ENCODE results near the gene RFX3.

DNA sequence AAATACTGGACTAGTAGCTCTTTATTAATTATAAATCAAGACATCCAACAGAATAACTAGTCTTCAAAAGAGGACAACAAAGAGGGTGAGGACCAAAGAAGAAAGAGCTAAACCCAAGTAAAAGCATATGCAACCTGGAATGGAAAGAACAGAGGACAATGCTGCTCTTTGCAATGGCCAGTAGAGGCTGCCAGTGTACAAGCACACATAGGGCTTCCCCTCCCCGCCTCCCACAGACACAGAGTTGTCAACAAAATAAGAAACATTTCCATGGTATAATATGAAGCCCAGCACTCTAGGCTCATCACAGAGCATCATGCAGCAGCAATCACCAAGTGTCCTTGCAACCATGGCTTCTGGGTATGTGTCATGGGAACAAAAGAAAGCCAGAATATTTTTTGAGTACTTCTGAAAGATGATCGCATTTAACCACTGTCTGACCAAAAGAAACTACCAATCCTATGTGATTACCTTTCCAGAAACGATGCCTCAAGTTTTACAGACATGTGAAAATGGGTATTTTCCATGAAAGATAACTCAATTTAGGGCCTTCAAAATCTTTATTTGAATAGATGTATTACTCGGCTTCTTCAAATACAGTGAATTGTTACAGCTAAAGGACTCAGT is 58.1 kb downstream of the RFX3 start:
- TF ChIP-seq, protein P1, sequence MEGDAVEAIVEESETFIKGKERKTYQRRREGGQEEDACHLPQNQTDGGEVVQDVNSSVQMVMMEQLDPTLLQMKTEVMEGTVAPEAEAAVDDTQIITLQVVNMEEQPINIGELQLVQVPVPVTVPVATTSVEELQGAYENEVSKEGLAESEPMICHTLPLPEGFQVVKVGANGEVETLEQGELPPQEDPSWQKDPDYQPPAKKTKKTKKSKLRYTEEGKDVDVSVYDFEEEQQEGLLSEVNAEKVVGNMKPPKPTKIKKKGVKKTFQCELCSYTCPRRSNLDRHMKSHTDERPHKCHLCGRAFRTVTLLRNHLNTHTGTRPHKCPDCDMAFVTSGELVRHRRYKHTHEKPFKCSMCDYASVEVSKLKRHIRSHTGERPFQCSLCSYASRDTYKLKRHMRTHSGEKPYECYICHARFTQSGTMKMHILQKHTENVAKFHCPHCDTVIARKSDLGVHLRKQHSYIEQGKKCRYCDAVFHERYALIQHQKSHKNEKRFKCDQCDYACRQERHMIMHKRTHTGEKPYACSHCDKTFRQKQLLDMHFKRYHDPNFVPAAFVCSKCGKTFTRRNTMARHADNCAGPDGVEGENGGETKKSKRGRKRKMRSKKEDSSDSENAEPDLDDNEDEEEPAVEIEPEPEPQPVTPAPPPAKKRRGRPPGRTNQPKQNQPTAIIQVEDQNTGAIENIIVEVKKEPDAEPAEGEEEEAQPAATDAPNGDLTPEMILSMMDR (IDR thresholded peaks at IDR 0.05; ENCODE audit: low read depth, low read length, missing input control): peak; percentile 69
- peak; percentile 94 to 95 for TF ChIP-seq RAD21 (IDR thresholded peaks at IDR 0.05)
- no peak for TF ChIP-seq REST (IDR thresholded peaks at IDR 0.05)
- TF ChIP-seq, protein P2, sequence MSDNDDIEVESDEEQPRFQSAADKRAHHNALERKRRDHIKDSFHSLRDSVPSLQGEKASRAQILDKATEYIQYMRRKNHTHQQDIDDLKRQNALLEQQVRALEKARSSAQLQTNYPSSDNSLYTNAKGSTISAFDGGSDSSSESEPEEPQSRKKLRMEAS (IDR thresholded peaks at IDR 0.05): no peak
- no peak for TF ChIP-seq JUND (IDR thresholded peaks at IDR 0.05)
- no peak for TF ChIP-seq ZBTB33 (IDR thresholded peaks at IDR 0.05)
- no peak for TF ChIP-seq RXRA (IDR thresholded peaks at IDR 0.05)

Data from liver (tissue), 3 donors.